ENCODE data around the gene SSTR1. TPM values are rescaled to one million over a fixed set of nuclear protein-coding genes. Genes with fewer than 3 reads are reported as not detected.

SSTR1 gene
- total RNA-seq, 1 donor from 2014 or later, result not detected

GRCh38 chr14:38205949-38206665, 1.6 kb upstream of the SSTR1 start:
- peaks cover 53% of the 10 kb centered on the region for H3K27me3 Mint-ChIP-seq (ENCODE audit: low read depth)
- DNase-seq (ENCODE audit: low spot score), result no peak
- H3K4me3 Mint-ChIP-seq (ENCODE audit: low read depth), result no peak overlapping the region
- H3K27ac Mint-ChIP-seq, result no peak overlapping the region
- H3K9me3 Mint-ChIP-seq, result no peaks in the 10 kb centered on the region
- H3K4me1 Mint-ChIP-seq (ENCODE audit: low read depth), result peaks cover 2% of the 10 kb centered on the region
- intact Hi-C loops (cut with micrococcal nuclease), result loop anchor here (5.0 to 10.0 kb wide), 2 partner anchors 1549 to 1691 kb away; no protein-coding TSS in a partner anchor
- no peaks in the 10 kb centered on the region for H3K36me3 Mint-ChIP-seq (ENCODE audit: low read depth)

GRCh38 chr14:38206689-38207376, 871 bp upstream of the SSTR1 start:
- no peak for DNase-seq (ENCODE audit: low spot score)
- Mint-ChIP-seq H3K4me3 (ENCODE audit: low read depth) (no peak overlapping the region), H3K9me3 (no peaks in the 10 kb centered on the region), H3K36me3 (ENCODE audit: low read depth) (no peaks in the 10 kb centered on the region), H3K27me3 (ENCODE audit: low read depth) (peaks cover 59% of the 10 kb centered on the region), H3K4me1 (ENCODE audit: low read depth) (peaks cover 2% of the 10 kb centered on the region), H3K27ac (no peak overlapping the region)
- intact Hi-C loops (cut with micrococcal nuclease), result loop anchor here (5.0 to 10.0 kb wide), 2 partner anchors 1550 to 1692 kb away; no protein-coding TSS in a partner anchor

- no peak for DNase-seq (ENCODE audit: low spot score)
- Mint-ChIP-seq H3K36me3 (ENCODE audit: low read depth) (no peaks in the 10 kb centered on the region), H3K27ac (no peak overlapping the region), H3K9me3 (no peaks in the 10 kb centered on the region), H3K27me3 (ENCODE audit: low read depth) (peaks cover 60% of the 10 kb centered on the region), H3K4me1 (ENCODE audit: low read depth) (peaks cover 2% of the 10 kb centered on the region), H3K4me3 (ENCODE audit: low read depth) (no peak overlapping the region)
- intact Hi-C loops (cut with micrococcal nuclease), result loop anchor here (5.0 to 10.0 kb wide), 2 partner anchors 1550 to 1693 kb away; no protein-coding TSS in a partner anchor
These were observed 348 bp upstream of the SSTR1 start for GRCh38 chr14:38207377-38207735.

- intact Hi-C loops (cut with micrococcal nuclease), result loop anchor here (5.0 to 10.0 kb wide), 2 partner anchors 1552 to 1694 kb away; no protein-coding TSS in a partner anchor
- H3K4me1 Mint-ChIP-seq (ENCODE audit: low read depth), result peaks cover 2% of the 10 kb centered on the region
- no peaks in the 10 kb centered on the region for H3K9me3 Mint-ChIP-seq
- no peak for DNase-seq (ENCODE audit: low spot score)
- H3K4me3 Mint-ChIP-seq (ENCODE audit: low read depth), result no peak overlapping the region
- no peak overlapping the region for H3K27ac Mint-ChIP-seq
- peaks cover 67% of the 10 kb centered on the region for H3K27me3 Mint-ChIP-seq (ENCODE audit: low read depth)
- H3K36me3 Mint-ChIP-seq (ENCODE audit: low read depth), result no peaks in the 10 kb centered on the region
These were observed 1.2 kb downstream of the SSTR1 start for GRCh38 chr14:38208618-38209562.

- Mint-ChIP-seq H3K36me3 (ENCODE audit: low read depth) (no peaks in the 10 kb centered on the region), H3K4me1 (ENCODE audit: low read depth) (peaks cover 2% of the 10 kb centered on the region), H3K27ac (no peak overlapping the region), H3K9me3 (no peaks in the 10 kb centered on the region), H3K27me3 (ENCODE audit: low read depth) (peaks cover 67% of the 10 kb centered on the region), H3K4me3 (ENCODE audit: low read depth) (no peak overlapping the region)
- intact Hi-C loops (cut with micrococcal nuclease), result loop anchor here (2.0 to 10.0 kb wide), 5 partner anchors 47 to 1695 kb away; partner anchors contain the start of genes CLEC14A and NKX2-8
- no peak for DNase-seq (ENCODE audit: low spot score)
These were observed 2.2 kb downstream of the SSTR1 start for GRCh38 chr14:38209572-38210557.

- no peak for DNase-seq (ENCODE audit: low spot score)
- peaks cover 66% of the 10 kb centered on the region for H3K27me3 Mint-ChIP-seq (ENCODE audit: low read depth)
- H3K4me3 Mint-ChIP-seq (ENCODE audit: low read depth), result no peak overlapping the region
- no peaks in the 10 kb centered on the region for H3K36me3 Mint-ChIP-seq (ENCODE audit: low read depth)
- H3K4me1 Mint-ChIP-seq (ENCODE audit: low read depth), result peaks cover 2% of the 10 kb centered on the region
- H3K9me3 Mint-ChIP-seq, result no peaks in the 10 kb centered on the region
- no peak overlapping the region for H3K27ac Mint-ChIP-seq
- intact Hi-C loops (cut with micrococcal nuclease), result loop anchor here (2.0 to 10.0 kb wide), 3 partner anchors 46 to 1626 kb away; partner anchors contain the start of genes CLEC14A and NKX2-8
These were observed 3.0 kb downstream of the SSTR1 start for GRCh38 chr14:38210587-38211216.

- Mint-ChIP-seq H3K4me3 (ENCODE audit: low read depth) (no peak overlapping the region), H3K9me3 (no peaks in the 10 kb centered on the region), H3K4me1 (ENCODE audit: low read depth) (peaks cover 2% of the 10 kb centered on the region), H3K36me3 (ENCODE audit: low read depth) (no peaks in the 10 kb centered on the region), H3K27me3 (ENCODE audit: low read depth) (peaks cover 62% of the 10 kb centered on the region), H3K27ac (no peak overlapping the region)
- intact Hi-C loops (cut with micrococcal nuclease), result loop anchor here (2.0 to 10.0 kb wide), 3 partner anchors 46 to 1626 kb away; partner anchors contain the start of genes CLEC14A and NKX2-8
- DNase-seq (ENCODE audit: low spot score), result no peak
These were observed 3.6 kb downstream of the SSTR1 start for GRCh38 chr14:38211255-38211735.

- Mint-ChIP-seq H3K9me3 (no peaks in the 10 kb centered on the region), H3K4me3 (ENCODE audit: low read depth) (no peak overlapping the region), H3K36me3 (ENCODE audit: low read depth) (no peaks in the 10 kb centered on the region), H3K4me1 (ENCODE audit: low read depth) (peaks cover 2% of the 10 kb centered on the region), H3K27me3 (ENCODE audit: low read depth) (peaks cover 58% of the 10 kb centered on the region), H3K27ac (no peak overlapping the region)
- intact Hi-C loops (cut with micrococcal nuclease), result loop anchor here (5.0 to 10.0 kb wide), 2 partner anchors 620 to 1627 kb away; partner anchors contain the start of gene NKX2-8
- DNase-seq (ENCODE audit: low spot score), result no peak
These were observed 4.4 kb downstream of the SSTR1 start for GRCh38 chr14:38212111-38212510.

GRCh38 chr14:38213001-38213400, 5.3 kb downstream of the SSTR1 start:
- no peak overlapping the region for H3K27ac Mint-ChIP-seq
- no peaks in the 10 kb centered on the region for H3K9me3 Mint-ChIP-seq
- peaks cover 50% of the 10 kb centered on the region for H3K27me3 Mint-ChIP-seq (ENCODE audit: low read depth)
- no peaks in the 10 kb centered on the region for H3K36me3 Mint-ChIP-seq (ENCODE audit: low read depth)
- no peak for DNase-seq (ENCODE audit: low spot score)
- intact Hi-C loops (cut with micrococcal nuclease), result loop anchor here (5.0 to 10.0 kb wide), 2 partner anchors 621 to 1628 kb away; partner anchors contain the start of gene NKX2-8
- H3K4me1 Mint-ChIP-seq (ENCODE audit: low read depth), result peaks cover 2% of the 10 kb centered on the region
- no peak overlapping the region for H3K4me3 Mint-ChIP-seq (ENCODE audit: low read depth)

GRCh38 chr14:38217553-38217952, 9.8 kb downstream of the SSTR1 start:
- no peaks in the 10 kb centered on the region for H3K9me3 Mint-ChIP-seq
- DNase-seq (ENCODE audit: low spot score), result no peak
- intact Hi-C loops (cut with micrococcal nuclease), result loop anchor here (10.0 kb wide), 1 partner anchor 1633 kb away; the partner anchor contains the start of gene NKX2-8
- peaks cover 15% of the 10 kb centered on the region for H3K27me3 Mint-ChIP-seq (ENCODE audit: low read depth)
- no peak overlapping the region for H3K4me3 Mint-ChIP-seq (ENCODE audit: low read depth)
- H3K4me1 Mint-ChIP-seq (ENCODE audit: low read depth), result no peaks in the 10 kb centered on the region
- H3K27ac Mint-ChIP-seq, result no peak overlapping the region
- H3K36me3 Mint-ChIP-seq (ENCODE audit: low read depth), result no peaks in the 10 kb centered on the region

- Mint-ChIP-seq H3K27me3 (ENCODE audit: low read depth) (peaks cover 3% of the 10 kb centered on the region), H3K9me3 (no peaks in the 10 kb centered on the region), H3K27ac (no peak overlapping the region), H3K36me3 (ENCODE audit: low read depth) (no peaks in the 10 kb centered on the region), H3K4me1 (ENCODE audit: low read depth) (no peaks in the 10 kb centered on the region), H3K4me3 (ENCODE audit: low read depth) (no peak overlapping the region)
- intact Hi-C loops (cut with micrococcal nuclease), result no loop called here
- DNase-seq (ENCODE audit: low spot score), result no peak
These were observed 13.4 kb downstream of the SSTR1 start for GRCh38 chr14:38221077-38221476.
